Skin epidermis (tissue), 12 donors: ENCODE results near the gene UBAC2.
"Not testable (repeated sequence)": the region's sequence is repeated elsewhere in the genome, so short reads cannot be mapped to it uniquely, and the experiment has no call there.

Experiments
- H3K27ac ChIP-seq, 21 experiments: fragments of 200-600 bp; sonication (generic) in 11 of 21; one replicate each; pipeline ENCODE4 v1.5.0; 2020; ENCODE audit warnings: mild to moderate bottlenecking in 3 of 21, inconsistent platforms in 2 of 21, moderate library complexity in 2 of 21
- H3K4me3 ChIP-seq, 7 experiments: fragments of 200-600 bp; sonication (generic) in 2 of 7; one replicate each; pipeline ENCODE4 v1.5.0; 2020; ENCODE audit warnings: inconsistent platforms in 2 of 7, mild to moderate bottlenecking in 2 of 7, moderate library complexity in 1 of 7

Gene UBAC2

DNA sequence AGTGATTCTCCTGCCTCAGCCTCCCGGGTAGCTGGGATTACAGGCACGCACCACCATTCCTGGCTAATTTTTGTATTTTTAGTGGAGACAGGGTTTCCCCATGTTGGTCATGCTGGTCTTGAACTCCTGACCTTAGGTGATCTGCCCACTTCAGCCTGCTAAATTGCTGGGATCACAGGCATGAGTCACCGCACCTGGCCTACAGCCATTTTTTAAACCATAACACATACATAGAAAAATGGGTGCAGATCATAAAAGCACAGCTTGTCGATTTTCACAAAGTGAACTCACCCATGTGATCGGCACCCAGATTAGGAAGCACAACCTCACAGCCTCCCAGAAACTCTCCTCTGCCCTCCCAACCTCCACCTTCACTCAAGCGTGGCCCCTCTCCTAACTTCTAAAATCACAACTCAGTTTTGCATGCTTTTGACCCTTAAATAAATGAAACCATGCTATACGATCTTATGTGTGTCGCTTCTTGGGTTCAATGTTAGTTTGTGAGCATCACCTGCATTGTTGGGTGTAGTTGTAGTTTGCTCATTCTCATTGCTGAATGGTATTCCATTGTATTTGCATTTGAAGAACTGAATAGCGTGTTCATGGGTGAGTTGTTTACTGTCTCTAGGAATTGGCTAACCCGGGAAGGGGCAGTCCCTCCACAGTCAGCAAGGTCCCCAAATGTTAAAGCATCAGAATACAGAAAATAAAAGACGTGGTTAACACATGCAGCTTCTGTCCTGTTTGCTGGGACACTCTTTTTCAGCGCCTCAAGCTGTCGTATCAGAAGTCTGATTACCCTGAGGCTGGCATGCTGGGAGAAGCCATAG, 210.2 kb downstream of the UBAC2 start:
- H3K27ac ChIP-seq, H3K4me3 ChIP-seq: not testable (repeated sequence)

DNA sequence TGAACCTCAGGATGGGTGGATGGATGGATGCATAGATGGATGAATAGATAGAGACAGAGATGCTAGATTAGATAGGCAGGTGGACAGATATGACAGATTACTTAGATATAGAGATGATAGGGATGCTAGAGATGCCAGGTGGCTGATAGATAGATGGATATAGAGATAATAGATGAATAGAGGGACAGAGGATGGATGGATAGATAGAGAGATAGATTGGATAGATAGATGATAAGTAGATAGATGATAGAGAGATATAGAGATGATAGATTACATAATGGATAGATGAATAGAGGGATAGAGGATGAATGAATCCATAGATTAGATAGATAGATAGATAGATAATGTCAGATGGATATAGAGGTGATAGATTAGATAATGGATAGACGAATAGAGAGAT, 212.2 kb downstream of the UBAC2 start:
- H3K4me3 ChIP-seq = no peak overlapping the region
- no peak overlapping the region for H3K27ac ChIP-seq

DNA sequence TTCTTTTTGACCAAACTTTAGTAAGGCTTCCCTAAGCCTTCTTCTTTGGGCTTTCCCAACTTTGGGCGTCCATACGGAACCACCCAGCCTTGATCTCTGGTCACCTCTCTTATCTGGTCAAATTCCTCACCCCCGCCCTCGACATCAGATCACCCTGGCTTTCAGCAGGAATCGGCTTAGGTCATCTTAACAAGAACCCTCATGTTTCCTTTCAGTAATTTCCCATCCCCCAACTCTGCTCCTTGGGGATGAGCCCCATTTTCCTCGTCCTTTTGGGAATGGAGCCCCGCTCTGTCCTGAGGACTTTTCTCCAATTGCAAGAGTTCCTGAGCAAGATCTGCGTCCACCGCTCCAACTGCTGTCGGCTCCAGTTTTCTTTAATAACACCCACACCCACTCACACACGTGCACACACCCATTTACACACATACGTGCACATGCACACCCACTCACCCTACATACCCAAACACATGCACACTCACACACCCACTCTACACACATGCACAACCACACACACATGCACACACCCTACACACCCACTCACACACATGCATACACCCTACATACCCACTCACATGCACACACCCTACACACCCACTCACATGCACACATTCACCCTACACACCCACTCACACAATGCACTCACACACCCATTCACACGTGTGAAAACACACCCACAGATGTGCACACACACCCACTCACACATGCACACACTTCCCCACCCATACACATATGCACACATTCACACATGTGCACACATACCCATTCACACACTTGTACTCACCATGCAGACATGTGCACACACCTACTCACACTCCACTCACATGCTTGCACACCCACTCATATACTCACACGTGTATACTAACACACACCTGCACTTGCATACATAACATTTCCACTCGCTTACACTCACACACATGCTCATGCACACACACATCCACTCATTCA, 213.7 kb downstream of the UBAC2 start:
- Histone ChIP-seq H3K27ac (no peak overlapping the region), H3K4me3 (no peak overlapping the region)

DNA sequence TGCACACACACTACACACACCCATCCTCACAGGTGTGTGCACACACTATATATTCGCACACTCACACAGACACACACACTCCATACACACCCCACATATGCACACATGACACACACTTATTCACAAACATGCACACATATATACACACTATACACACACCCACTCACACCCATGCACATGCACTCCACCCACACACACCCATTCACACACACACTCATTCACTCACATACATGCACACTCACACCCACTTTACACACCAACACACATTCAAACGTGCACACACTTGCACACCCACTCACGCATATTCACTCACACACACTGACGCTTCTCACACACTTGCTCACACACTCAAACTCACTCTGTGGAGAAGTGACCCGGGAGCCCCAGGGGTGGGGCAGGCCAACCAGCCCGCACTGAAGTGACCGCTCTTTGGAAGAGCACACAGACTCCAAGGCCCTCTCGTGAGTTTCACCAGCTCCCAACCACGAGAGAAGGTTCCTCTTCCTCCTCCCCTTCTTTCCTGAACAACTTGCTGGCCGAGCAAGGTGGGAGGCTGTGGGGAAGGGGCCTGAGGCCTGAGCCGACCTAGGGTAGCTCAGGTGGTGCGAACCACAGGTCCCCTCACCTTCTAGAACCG, 214.5 kb downstream of the UBAC2 start:
- Histone ChIP-seq H3K27ac (peak overlapping the region in 2 of 21 experiments; percentile 6 to 54), H3K4me3 (no peak overlapping the region)

DNA sequence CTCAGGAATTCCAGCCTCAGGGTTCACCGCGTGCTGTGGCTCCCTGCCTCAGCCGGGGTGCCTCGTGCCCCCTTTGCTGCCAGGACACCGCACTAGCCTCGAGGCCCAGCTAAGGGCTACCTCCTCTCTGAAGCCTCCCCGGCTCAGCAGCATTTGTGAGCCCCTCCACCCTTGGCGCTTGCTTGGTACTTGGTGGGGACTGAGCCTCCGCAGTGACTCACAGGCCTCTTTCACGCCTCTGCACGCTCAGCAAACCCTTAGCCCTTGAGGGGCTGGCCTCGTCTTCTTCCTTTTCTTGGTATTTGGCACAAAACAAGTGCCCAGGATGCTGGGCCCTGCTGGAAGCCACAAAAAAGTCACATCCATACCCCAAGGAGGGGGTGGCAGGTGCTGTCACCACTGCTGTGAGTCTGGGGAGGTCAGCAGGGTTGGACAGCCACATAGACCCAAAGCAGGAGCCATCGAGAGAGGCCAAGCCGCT, 215.2 kb downstream of the UBAC2 start:
- H3K27ac ChIP-seq = peak overlapping the region in 2 of 21 experiments; percentile 21 to 54
- H3K4me3 ChIP-seq = no peak overlapping the region

DNA sequence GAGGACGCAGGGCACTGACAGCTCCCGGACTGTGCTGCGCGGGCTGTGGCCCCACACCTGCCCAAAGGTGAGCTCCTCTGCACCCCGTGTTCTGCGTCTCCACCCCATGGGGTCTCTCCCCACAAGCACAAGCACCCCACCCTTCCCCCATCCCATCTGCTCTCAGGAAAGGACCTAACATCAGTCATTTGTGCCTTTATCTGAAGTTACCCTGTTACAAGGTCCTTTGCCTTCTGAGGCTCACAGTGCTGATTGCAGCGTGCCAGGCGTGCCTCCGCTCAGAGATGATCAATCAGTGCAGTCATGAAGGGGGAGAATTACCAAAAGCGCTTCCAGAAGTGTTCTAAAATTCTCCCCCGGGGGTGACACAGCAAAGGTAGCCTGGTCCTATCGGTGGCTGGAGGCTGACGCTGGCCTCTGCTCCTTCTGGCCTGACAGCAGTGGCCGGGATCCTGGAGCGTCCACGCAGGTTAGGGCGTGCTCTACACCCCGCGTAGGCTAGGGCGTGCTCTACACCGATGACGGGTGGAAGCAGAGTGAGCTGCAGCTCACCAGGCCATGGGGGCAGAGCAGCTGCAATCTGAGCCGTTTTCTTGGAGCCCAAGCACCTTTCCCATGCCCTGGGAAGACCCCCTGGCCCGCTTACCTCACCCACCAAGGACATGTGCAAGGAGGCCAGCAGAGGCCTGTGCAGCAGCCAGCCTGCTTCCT, 215.9 kb downstream of the UBAC2 start:
- Histone ChIP-seq H3K27ac (no peak overlapping the region), H3K4me3 (no peak overlapping the region)

DNA sequence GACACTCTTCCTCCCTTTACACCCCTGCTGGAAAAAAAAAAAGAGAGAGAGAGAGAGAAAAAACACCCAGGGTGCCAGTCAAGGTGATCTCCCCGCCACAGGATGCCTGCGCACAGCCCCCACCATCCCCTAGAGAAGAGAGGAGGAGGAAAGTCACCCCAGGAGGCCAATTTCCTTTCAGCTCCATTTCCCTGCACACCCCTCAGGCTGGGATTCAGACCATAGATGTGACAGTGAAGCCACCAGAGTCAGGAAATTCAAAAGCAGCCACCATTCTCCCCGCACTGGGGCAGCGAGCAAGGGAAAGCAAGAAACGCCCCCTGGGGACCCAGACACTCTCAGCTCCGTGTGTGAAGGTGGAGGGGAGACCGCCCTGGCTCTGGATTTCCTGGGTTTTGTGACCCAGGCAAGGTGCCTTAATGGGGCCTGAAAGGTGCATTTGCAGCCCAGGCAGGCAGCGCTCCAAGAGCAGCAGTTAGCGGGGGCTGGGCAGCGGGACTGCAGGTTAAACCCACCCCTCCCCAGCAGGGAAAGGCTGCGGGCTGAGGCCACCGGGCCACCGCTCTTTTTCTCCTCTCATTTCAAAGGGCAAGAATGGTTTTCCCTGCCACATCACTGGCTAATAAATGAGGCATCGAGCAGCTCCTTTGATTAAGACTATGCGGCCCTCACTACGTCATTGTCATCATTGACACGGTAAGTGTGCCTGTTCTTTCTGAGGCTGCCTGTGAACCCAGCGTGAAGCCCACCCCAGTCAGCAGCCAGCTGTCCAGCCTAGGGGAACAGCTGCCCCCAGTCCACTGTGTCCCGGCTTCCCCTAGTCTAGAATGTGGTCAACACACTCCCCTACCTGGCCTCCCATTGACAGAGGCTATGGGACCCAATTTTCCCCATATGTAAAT, 216.8 kb downstream of the UBAC2 start:
- Histone ChIP-seq H3K27ac (no peak overlapping the region), H3K4me3 (no peak overlapping the region)

DNA sequence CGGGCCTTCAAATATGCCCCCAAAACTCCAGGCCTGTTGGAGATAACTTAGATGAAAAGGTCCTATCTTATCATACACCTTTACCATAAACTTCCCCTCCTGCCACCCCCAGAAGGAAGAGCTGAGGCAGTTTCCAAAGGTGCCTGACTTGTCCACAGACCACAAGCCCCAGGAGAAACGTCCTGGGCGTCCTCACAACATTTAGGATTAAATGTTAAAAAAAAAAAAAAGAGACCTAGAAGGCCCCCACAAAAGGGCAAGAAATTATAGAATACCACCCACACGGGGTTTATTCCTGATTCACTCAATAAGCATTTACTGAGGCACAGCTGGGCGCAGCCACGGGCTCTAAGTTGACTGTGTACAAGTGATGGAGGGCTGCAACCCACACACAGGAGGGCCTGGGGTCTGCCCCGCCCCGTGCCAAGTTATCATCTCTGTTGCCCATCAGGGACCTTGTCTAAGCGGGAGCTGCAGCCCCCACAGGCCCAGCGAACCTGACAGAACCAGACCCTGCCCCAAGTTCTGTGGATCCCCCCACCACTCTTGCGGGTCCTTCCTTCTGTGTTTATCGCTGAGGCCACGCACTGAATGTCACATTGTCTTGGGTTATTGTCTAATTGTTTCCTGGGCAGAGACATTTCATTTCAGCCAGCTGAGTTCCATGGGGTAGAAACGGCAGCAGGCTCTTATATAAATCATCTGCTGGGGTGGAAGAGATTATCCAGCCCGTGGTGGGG, 217.6 kb downstream of the UBAC2 start:
- Histone ChIP-seq H3K27ac (no peak overlapping the region), H3K4me3 (no peak overlapping the region)

DNA sequence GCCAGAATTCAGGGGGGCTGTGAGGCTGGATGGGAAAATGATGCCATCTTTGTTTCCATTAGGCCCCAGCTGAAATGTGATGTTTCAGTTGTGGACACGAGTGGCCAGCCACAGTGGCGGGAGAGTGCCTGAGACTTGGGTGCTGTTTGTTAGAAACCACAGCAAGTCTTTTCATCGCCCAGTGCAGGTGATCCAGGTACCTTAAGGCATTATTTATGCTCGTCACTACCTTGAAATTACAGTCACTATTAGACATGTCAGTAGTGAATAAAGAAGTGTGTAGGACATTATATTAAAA, 218.1 kb downstream of the UBAC2 start:
- H3K4me3 ChIP-seq = no peak overlapping the region
- no peak overlapping the region for H3K27ac ChIP-seq

DNA sequence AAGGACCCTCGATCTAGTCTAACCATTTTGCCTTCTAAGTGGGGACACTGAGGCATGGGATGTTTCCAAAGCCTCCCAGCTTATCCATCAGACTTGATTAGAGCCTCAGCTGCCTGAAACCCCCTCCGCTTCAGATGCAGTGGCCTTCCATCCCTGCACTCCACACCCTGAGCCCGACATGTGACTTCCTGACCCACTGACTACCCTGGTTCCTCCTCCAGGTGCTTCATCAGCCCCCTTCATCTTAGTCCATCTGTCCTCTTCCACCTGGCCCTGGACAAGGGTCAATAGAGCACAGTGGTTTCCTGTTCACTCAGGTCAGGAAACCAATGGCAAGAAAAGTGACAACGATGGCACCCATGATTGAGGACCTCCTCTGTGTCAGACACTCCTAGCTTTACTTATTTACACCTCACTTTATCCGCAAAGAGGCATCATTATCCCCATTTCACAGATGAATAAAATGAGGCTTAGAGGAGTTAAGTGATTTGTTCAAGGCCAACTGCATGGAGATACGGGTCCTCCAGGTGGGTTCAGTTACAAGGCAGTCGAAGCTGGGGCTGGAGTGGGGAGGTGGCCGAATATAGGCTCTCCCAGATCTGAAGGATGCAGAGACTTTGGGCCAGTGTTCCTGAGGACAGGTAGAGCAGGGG, 219.1 kb downstream of the UBAC2 start:
- H3K27ac ChIP-seq = no peak overlapping the region

DNA sequence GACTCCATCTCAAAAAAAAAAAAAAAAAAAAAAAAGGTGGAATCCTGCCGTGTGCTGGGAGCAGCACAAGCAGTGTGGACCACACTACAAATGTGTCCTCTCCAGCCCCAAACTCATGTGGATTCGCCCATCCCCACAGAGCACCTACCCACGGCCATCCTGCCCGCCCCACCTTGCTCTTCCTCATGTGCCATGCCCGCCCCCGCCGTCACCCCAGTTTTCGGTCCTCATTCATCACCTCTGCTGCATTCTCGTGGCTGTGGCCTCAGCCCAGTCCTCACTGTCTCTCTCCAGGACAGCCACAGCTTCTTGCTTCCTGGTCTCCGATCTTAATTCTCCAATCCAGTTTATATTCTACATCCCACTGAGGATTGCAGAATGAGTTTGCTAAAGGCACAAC, 220.6 kb downstream of the UBAC2 start:
- Histone ChIP-seq H3K27ac (no peak overlapping the region), H3K4me3 (no peak overlapping the region)

More for the DNA sequence above, 219.1 kb downstream of the UBAC2 start:
- no peak overlapping the region for H3K4me3 ChIP-seq

DNA sequence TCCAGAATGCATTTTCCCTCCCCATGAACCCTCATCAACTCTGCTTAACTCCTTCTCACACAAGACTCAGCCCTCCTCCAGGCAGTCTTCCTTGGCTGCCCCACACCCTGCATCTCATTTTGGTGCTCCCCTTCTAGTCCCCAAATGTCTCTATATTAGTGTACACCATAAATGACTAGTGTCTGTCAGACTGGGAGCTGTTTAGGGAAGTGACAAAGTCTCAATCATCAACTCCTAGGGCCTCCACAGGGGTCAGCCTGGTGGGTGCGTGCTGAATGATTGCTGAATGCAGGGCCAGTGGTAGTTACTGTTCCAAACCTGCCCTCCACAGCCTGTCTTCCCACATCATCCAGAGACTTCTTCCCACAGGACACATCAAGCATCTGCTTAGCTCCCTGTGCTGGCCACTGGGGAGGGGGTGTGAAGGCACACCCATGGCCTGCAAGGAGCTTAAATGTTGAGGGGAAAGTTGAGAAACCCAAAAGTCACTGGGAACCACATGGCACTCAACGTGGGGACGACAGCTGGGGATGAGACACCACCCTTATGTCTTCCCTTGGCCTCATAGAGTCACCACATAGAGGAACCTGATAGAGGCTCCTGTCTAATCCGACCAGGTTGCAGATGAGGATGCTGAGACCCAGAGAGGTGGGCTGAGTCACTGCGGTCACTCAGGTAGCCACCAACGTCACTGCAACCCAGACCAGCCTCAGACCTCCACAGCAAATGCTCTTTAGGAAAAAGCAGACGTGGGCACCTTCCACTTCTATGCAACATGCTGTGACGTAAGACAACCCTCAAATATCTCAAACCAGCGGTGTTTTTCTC, 221.3 kb downstream of the UBAC2 start:
- Histone ChIP-seq H3K27ac (no peak overlapping the region), H3K4me3 (no peak overlapping the region)

DNA sequence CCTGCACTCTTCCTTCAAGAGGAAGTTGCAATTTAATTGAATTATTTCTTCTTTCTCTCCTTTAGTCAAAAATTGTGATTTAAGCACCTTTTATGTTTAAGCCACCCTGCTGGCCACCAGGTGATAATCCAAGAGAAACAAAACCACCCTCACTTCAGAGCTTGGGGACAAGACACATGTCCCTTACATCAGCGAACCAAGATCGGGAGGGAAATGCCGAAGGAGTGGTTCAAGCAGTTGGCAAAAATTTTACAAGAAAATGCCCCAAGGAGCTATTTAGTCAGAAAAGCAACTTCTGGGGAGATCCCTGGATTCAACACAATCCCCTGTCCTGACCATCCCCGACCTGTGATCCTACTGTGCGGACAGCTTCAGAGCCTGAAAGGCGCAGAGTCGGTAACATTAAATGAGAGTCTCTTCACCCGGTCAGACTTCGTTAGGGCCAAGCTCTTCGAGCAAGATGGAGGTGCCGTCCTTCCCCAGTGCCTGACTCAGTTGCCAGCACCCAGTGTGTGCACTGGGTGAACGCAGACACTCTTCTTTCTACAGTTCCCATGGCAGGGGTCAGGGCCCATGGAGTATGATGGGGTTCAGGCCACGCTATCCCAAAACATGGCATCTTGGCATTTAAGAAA, 222.0 kb downstream of the UBAC2 start:
- Histone ChIP-seq H3K4me3 (no peak overlapping the region), H3K27ac (no peak overlapping the region)

DNA sequence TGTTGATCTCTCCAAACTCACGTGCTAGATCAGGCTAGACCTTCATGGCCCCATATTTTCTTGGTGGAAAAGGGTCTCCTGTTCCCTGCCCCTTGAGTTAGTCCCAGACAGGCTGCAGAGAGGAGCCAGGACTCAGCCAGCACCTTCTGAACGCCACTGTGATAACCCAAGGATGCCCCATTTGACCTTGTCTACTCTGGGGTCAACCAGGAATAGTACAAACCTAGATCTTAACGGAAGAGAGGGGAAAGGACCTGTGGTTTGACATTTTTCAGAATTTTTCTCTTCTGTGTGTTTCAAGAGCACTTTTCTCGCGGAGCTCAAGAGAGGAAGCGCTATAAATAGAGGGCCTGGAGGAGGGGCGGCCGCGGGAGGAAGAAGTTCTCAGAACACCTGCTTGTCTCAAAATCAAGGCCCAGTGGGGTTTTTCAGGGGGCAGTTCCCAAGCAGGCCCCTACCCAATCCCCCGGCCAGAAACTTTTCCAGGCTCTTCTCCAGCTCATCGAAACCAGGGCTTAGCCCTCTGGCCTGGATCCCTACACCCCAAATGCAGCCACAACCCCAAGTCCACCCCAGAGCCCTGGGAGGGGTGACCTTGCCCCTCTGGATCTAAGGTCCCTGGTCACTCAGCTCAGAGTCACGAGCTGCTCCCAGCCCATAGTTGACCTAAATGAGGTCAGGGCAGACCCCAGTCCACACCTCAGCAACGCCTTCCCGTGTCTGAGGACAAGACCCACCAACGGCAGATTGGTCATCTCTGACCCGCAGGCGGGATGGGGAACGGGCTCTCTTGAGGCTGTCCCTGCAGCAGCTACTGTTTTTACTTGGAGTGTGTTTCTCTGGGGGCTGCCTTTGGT, 225.1 kb downstream of the UBAC2 start:
- no peak overlapping the region for H3K4me3 ChIP-seq
- H3K27ac ChIP-seq = peak overlapping the region in 7 of 21 experiments; percentile 11 to 62 (median 31)

DNA sequence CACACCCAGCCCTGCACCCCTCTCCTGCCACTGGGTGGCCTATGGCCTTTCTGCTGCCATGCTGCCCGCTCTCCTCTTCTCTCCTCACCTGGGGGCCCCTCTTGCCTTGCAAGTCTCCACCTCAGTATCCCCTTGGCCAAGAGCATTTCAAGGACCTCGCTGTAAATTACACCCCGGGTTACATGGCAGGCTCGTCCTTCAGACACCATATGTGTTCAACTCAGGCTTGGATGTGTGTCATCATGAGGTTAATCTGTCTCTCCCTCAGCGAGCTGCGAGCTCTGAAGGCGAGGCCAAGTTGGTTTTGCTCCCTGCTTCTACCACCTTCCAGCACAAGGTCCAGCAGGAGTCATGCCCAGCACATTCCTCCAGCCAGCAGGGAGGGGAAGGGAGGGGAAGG, 225.8 kb downstream of the UBAC2 start:
- H3K4me3 ChIP-seq = no peak overlapping the region
- peak overlapping the region in 3 of 21 experiments; percentile 26 to 62 (median 54) for H3K27ac ChIP-seq
